Measurements from ENCODE around the gene SEMA5A.

The SEMA5A gene

DNA sequence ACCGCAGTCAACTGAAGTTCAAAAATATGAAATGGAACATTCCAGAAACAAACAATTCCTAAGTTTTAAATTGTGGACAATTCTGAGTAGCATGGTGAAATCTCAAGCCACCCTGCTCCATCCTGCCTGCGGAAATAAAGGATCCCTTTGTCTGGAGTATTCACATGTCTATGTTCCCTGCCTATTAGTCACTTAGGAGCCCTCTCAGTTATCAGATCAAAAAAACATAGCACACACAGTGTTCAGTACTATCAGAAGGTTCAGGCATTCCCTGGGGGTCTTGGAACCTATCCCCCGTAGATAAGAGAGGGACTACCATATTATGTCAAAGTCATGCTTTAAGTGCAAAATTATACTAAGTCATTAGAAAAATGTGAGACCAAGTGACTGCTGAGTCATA lies 300.8 kb downstream of the SEMA5A start:
- DNase-seq: no peak

GRCh38 chr5:9244417-9244816 lies 301.5 kb downstream of the SEMA5A start:
- DNase-seq: no peak

GRCh38 chr5:9241479-9242305 lies 304.2 kb downstream of the SEMA5A start:
- no peak for DNase-seq

DNA sequence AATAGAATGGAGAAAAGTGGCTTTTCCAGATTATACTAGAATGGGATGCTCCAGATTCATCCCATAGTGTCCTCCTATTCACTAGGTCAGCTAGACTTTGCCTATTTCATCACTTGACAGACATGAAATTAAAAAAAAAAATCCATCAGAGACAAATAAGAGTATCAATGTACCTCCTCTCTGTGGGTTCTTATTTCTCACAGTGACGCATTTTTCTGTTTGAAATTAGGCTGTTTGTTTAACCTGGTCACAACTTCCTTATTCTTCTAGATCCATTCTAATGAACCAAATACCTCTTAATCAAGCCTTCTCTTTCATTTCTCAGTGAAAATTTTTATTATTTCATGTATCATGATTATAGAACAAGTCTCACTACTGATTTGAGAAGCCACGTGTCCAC lies 305.4 kb downstream of the SEMA5A start:
- no peak for DNase-seq

DNA sequence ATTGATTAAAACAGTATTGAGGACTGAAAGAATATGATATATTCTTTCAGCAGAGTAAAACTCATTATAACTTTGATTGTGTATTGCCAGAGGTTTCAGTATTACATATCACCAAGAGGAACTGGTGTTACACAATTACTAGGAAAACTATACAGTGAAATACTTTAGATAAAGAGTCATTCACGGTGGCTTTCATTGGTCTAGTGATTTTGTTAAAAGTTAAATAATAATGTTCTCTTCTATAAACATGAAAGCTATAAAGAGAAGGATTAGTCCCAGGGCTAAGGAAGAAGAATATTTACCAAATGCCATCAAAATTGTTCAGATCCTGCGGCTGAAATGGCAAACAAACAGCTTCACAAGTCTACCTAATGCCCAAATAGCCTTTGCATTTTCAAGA lies 306.2 kb downstream of the SEMA5A start:
- DNase-seq: no peak

GRCh38 chr5:9239071-9239470 lies 306.8 kb downstream of the SEMA5A start:
- DNase-seq: no peak

GRCh38 chr5:9233712-9234111 lies 312.2 kb downstream of the SEMA5A start:
- DNase-seq: no peak

GRCh38 chr5:9233035-9233434 lies 312.8 kb downstream of the SEMA5A start:
- DNase-seq: no peak

DNA sequence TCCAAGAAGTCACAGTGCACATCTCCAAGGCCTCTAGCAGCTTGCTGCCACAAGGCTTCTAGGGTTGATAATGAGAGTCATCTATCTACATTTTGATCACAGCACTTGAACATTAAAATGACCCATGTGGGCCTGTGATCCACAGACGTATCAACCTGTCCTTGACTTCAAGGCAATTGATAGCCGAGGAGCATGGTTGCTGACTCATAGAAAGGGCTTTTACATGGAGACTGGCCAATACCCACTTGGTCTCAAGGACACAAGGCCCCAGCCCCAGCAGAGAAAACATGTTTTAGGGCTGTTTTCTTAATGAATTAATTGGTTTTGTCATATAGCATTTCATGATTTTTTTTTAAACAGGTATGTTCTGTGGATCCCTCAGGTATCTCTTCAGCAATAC lies 314.0 kb downstream of the SEMA5A start:
- no peak for DNase-seq

DNA sequence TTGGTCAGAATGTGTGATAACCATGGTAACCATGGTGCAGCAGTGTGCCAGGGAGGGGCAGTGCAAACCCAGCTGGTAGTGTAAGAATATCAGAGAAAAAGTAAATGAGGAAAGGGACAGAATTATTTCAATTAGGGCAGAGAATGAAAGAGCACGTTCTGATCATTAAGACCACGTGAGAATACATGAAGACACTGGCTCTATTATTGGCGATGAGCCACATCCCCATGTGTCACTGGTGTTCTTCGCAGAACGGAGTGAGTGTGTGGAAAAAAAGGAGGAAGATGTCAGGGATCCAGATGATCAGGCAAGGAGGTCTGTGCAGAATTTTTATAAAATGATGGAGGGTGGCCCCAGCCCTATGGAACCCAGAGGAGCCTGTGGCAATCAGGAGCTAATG lies 315.5 kb downstream of the SEMA5A start:
- no peak for DNase-seq

DNA sequence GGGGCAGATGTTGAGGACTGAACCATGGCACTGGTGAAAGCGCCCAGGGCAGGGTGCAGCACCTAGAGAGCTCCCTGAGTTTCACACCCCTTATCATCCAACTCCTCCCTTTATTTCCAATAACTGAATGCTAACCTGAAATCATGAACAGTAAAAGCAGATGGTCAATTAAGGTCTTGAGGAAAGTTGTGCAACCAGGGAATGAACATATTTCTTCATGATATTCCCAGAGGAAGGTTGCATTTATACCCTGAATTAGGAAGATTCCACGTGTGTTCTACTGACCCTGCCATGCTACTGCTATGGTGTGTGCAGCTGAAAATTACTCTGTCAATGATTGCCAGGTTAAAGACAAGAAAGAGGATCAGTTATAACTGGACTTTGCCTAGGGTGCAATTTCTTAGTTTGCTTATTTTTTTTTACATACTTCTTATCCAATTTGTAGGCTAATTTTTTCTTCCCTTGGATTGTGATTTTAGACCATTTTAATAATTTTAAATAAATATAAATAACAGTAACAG lies 319.8 kb downstream of the SEMA5A start:
- no peak for DNase-seq

- DNase-seq: no peak
Measured at GRCh38 chr5:9222054-9222976, 323.6 kb downstream of the SEMA5A start.

DNA sequence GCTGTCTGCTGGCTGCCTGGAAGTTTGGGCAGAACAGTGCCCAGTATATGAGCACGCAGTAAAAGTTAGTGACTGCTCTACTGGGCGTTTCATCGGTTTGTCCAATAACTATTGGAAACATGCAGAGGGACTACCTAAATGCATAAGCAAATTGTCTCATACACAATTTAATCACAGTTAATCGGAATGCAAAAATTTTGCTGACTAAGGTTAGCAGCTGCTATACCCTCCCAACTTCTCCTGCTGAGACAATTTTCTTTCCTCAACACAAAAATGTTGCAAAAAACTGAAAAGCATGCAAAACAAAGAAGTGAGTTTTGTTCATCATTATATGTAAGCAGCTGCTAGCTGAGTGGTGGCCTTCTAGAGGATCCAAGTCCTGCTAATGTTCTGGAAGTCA lies 327.5 kb downstream of the SEMA5A start:
- no peak for DNase-seq

- no peak for DNase-seq
Measured at GRCh38 chr5:9212605-9213004, 333.3 kb downstream of the SEMA5A start.

- no peak for DNase-seq
Measured at GRCh38 chr5:9209846-9210492, 335.9 kb downstream of the SEMA5A start.

GRCh38 chr5:9207817-9208418 lies 338.0 kb downstream of the SEMA5A start:
- DNase-seq: no peak

DNA sequence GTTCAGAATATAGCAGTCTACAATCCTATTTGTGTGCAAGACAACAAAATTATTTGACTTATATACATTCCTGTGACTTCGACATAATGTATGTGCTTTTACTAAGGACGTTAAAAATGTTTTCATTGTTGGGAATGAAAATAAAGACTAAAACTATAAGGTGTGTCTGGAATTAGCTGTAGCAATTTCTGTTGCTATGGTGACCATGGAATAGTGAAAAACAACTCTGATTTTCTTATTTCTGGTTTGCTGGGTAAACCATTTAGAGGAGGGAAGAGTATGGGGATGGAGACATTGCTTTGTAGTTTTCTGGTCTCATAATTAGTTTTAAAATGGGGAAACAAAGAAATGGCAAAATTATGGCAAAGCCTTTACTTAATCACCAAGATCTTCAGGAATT lies 343.2 kb downstream of the SEMA5A start:
- no peak for DNase-seq

- DNase-seq: no peak
Measured at GRCh38 chr5:9201761-9202160, 344.1 kb downstream of the SEMA5A start.

- DNase-seq: no peak
Measured at GRCh38 chr5:9201011-9201410, 344.9 kb downstream of the SEMA5A start.

DNA sequence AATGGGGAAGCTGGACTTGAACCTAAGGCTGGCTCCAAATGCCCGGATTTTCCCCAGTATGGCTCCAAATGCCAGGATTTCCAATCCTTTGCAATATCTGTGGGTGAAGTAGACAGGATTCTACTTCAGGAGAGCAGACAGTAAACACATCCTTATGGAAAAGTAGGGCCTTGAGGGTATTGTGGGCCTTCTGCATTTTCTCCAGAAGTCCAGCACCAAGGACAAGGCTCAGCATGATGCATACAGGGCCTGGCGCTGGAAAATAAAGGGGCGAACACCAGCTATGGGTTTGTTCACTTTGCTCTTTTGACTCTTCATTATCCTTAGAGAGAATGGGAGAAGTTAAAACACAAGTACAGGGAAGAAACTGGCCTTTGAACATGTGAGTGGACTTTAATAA lies 347.5 kb downstream of the SEMA5A start:
- DNase-seq: no peak

GRCh38 chr5:9197881-9198260 lies 348.0 kb downstream of the SEMA5A start:
- no peak for DNase-seq

DNA sequence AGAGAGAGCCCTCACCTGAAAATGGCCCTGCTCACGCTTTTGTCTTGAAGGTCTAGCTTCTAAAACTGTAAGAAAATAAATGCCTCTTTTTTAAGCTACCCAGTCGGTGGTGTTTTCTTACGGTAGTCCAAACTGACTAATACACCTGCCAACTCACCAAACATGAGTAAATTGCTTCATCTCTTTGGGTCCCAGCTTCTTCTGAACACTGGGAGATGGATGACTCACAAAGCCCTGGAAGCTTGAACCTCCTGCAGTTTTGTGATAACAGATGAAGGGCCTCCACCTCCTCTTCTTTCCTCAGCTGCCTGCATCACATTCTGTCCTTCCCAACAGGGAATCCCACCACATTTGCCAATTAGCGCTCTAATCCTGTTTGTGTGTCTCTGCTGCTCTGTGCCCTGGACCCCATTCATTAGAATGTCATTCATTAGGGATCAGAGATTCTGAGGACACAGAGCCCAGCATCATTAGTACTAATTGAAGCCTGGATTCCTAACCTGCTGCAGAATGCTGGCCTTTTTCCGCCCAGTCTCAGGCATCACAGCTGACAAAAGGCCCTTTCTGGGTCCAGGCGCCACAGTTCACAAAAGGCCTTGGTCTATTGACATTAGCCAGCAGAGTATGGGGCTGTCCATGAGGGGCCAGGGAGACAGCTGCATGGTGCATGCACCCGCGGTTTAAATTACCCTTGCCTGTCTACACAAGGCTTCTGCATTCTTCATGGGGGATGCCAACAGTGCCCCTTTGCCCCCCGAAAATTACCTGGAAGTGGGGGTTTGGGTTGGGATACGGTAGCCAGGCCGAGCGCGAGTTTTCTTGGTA lies 349.3 kb downstream of the SEMA5A start:
- no peak for DNase-seq

Measured in activated effector memory CD4-positive, alpha-beta T cell treated with Interleukin-2 at 50 U/mL for 16 hours (primary cell).